H9 (cell line): ENCODE measurements around the gene AANAT. TPM values are rescaled to one million over a fixed set of nuclear protein-coding genes. Genes with fewer than 3 reads are reported as not detected.

ENCODE experiments used
- DNase-seq: peaks from one replicate; pipeline ENCODE4 v3.0.0-alpha.2; 2017
- H2AFZ ChIP-seq: one replicate; pipeline ENCODE4 v1.6.1; 2013; ENCODE audit warnings: mild to moderate bottlenecking, low read length, control low read depth, moderate library complexity
- H2AK5ac ChIP-seq: 2 replicates; pipeline ENCODE4 v1.6.1; 2013; ENCODE audit warnings: low read length, control low read depth, mixed read lengths; ENCODE audit not compliant: insufficient read length
- H2BK120ac ChIP-seq: one replicate; pipeline ENCODE4 v1.6.1; 2013; ENCODE audit warnings: low read depth, mild to moderate bottlenecking, low read length, control low read depth, inconsistent platforms; ENCODE audit not compliant: poor library complexity, severe bottlenecking
- H2BK12ac ChIP-seq: 2 replicates; pipeline ENCODE4 v1.6.1; 2013; ENCODE audit warnings: low read length, control low read depth, mixed read lengths, low read depth; ENCODE audit not compliant: insufficient read length
- H2BK15ac ChIP-seq: 2 replicates; pipeline ENCODE4 v1.6.1; 2013; ENCODE audit warnings: low read depth, low read length, control low read depth
- H2BK20ac ChIP-seq: one replicate; pipeline ENCODE4 v1.6.1; 2013; ENCODE audit warnings: low read depth, mild to moderate bottlenecking, low read length, control low read depth, inconsistent platforms; ENCODE audit not compliant: poor library complexity, severe bottlenecking
- H2BK5ac ChIP-seq: 2 replicates; pipeline ENCODE4 v1.6.1; 2013; ENCODE audit warnings: low read length, control low read depth, mixed read lengths; ENCODE audit not compliant: insufficient read length
- H3K14ac ChIP-seq: 2 replicates; pipeline ENCODE4 v1.6.1; 2013; ENCODE audit warnings: low read length, control low read depth; ENCODE audit not compliant: insufficient read depth
- H3K18ac ChIP-seq: 2 replicates; pipeline ENCODE4 v1.6.1; 2013; ENCODE audit warnings: low read depth, mild to moderate bottlenecking, mixed read lengths, low read length, control low read depth; ENCODE audit not compliant: insufficient read length
- H3K23ac ChIP-seq: 2 replicates; pipeline ENCODE4 v1.6.1; 2013; ENCODE audit warnings: low read length, control low read depth, mixed read lengths, low read depth; ENCODE audit not compliant: insufficient read length
- H3K23me2 ChIP-seq: 2 replicates; pipeline ENCODE4 v1.6.1; 2013; ENCODE audit warnings: low read depth, mild to moderate bottlenecking, mixed read lengths, low read length, control low read depth; ENCODE audit not compliant: insufficient read length, poor library complexity, severe bottlenecking
- H3K27ac ChIP-seq: 2 replicates; pipeline ENCODE4 v1.5.1; 2013; ENCODE audit warnings: low read length, control low read depth, mixed read lengths, low read depth; ENCODE audit not compliant: insufficient read length
- H3K27me3 ChIP-seq: 2 replicates; pipeline ENCODE4 v1.6.1; 2013; ENCODE audit warnings: low read length, control low read depth, inconsistent platforms; ENCODE audit not compliant: insufficient read depth
- H3K4ac ChIP-seq: 2 replicates; pipeline ENCODE4 v1.6.1; 2013; ENCODE audit warnings: low read depth, mild to moderate bottlenecking, control low read depth, inconsistent platforms, low read length, moderate library complexity
- H3K4me1 ChIP-seq: 2 replicates; pipeline ENCODE4 v1.6.1; 2013; ENCODE audit warnings: low read length, control low read depth, inconsistent platforms; ENCODE audit not compliant: insufficient read depth
- H3K4me2 ChIP-seq: 2 replicates; pipeline ENCODE4 v1.6.1; 2013; ENCODE audit warnings: low read length, control low read depth, mixed read lengths; ENCODE audit not compliant: insufficient read length, insufficient read depth
- H3K56ac ChIP-seq: 2 replicates; pipeline ENCODE4 v1.6.1; 2013; ENCODE audit warnings: low read depth, mild to moderate bottlenecking, mixed read lengths, low read length, control low read depth; ENCODE audit not compliant: insufficient read length
- H3K79me1 ChIP-seq: 2 replicates; pipeline ENCODE4 v1.6.1; 2013; ENCODE audit warnings: low read depth, mild to moderate bottlenecking, moderate library complexity, low read length, control low read depth, inconsistent platforms; ENCODE audit not compliant: insufficient read depth, poor library complexity, severe bottlenecking
- H3K79me2 ChIP-seq: 2 replicates; pipeline ENCODE4 v1.6.1; 2013; ENCODE audit warnings: low read length, control low read depth, inconsistent platforms; ENCODE audit not compliant: insufficient read depth
- H3K9ac ChIP-seq: 2 replicates; pipeline ENCODE4 v1.6.1; 2013; ENCODE audit warnings: low read length, control low read depth, mixed read lengths; ENCODE audit not compliant: insufficient read length; ENCODE audit errors: extremely low read depth
- H3K9me3 ChIP-seq: one replicate; pipeline ENCODE4 v1.6.1; 2013; ENCODE audit warnings: low read depth, low read length, inconsistent platforms; ENCODE audit not compliant: control insufficient read depth
- H3T11ph ChIP-seq: one replicate; pipeline ENCODE4 v1.6.1; 2013; ENCODE audit warnings: mild to moderate bottlenecking, low read length, control low read depth, inconsistent platforms
- H4K20me1 ChIP-seq: one replicate; pipeline ENCODE4 v1.6.1; 2013; ENCODE audit not compliant: control insufficient read depth, insufficient read length, insufficient read depth
- H4K5ac ChIP-seq: 2 replicates; pipeline ENCODE4 v1.6.1; 2013; ENCODE audit warnings: low read depth, mild to moderate bottlenecking, mixed read lengths, low read length, control low read depth; ENCODE audit not compliant: insufficient read length
- H4K8ac ChIP-seq: replicated peaks from 2 replicates; pipeline ENCODE4 v1.6.1; 2013; ENCODE audit warnings: low read length, control low read depth, mixed read lengths, low read depth; ENCODE audit not compliant: insufficient read length
- H4K91ac ChIP-seq: 2 replicates; pipeline ENCODE4 v1.6.1; 2013; ENCODE audit warnings: low read depth, mild to moderate bottlenecking, moderate library complexity, mixed read lengths, low read length, control low read depth; ENCODE audit not compliant: insufficient read length
- H3K27ac Mint-ChIP-seq, 3 experiments: 2 replicates in 2 of 3; 3 replicates in 1 of 3; pipeline ENCODE4 v1.8.0; 2020 to 2021; ENCODE audit warnings: mixed read lengths in 3 of 3, mild to moderate bottlenecking in 1 of 3, moderate library complexity in 1 of 3
- H3K27me3 Mint-ChIP-seq: 2 replicates; pipeline ENCODE4 v1.8.0; 2021; ENCODE audit warnings: low read depth, mild to moderate bottlenecking, moderate library complexity, mixed read lengths
- H3K36me3 Mint-ChIP-seq, 3 experiments: 2 replicates in 2 of 3; 3 replicates in 1 of 3; pipeline ENCODE4 v1.8.0; 2020 to 2021; ENCODE audit warnings: low read depth in 3 of 3, mixed read lengths in 3 of 3; ENCODE audit not compliant: insufficient read depth in 1 of 3
- H3K4me1 Mint-ChIP-seq, 2 experiments: 2 replicates each; pipeline ENCODE4 v1.8.0; 2020; ENCODE audit warnings: mixed read lengths in 2 of 2
- H3K4me3 Mint-ChIP-seq, 2 experiments: 2 replicates in 1 of 2; 3 replicates in 1 of 2; pipeline ENCODE4 v1.8.0; 2020 to 2021; ENCODE audit warnings: mild to moderate bottlenecking in 2 of 2, mixed read lengths in 2 of 2, moderate library complexity in 1 of 2
- H3K9me3 Mint-ChIP-seq, 2 experiments: 2 replicates in 1 of 2; 3 replicates in 1 of 2; pipeline ENCODE4 v1.8.0; 2020; ENCODE audit warnings: mild to moderate bottlenecking in 2 of 2, mixed read lengths in 2 of 2, moderate library complexity in 1 of 2
- CTCF ChIP-seq: fragments of 200-600 bp; sonication (generic); conservative IDR thresholded peaks from 3 replicates; pipeline ENCODE4 v1.8.0; 2021; ENCODE audit warnings: antibody characterized with exemption, mild to moderate bottlenecking
- WGBS: extraction: QIAGEN DNeasy Blood & Tissue Kit; methylation state at CpG from one replicate; pipeline ENCODE4 v1.1.7; 2013; ENCODE audit warnings: missing lambda C conversion rate, low lambda C conversion rate, mixed read lengths; ENCODE audit not compliant: insufficient read length; ENCODE audit errors: extremely low coverage; 5-methylcytosine and 5-hydroxymethylcytosine counted together
- total RNA-seq: library from RNA; stranded (reverse); gene quantifications from 2 replicates; pipeline ENCODE4 v1.2.1, GENCODE V29; 2021

The AANAT gene
- total RNA-seq, 1 experiment from 2014 or later: 0.55 TPM

GRCh38 chr17:76441686-76442340 lies 25.6 kb upstream of the AANAT start:
- no peak overlapping the region for H4K8ac ChIP-seq
- no peaks in the 10 kb centered on the region for H3K23me2 ChIP-seq
- H3K56ac ChIP-seq: no peak overlapping the region
- TF ChIP-seq CTCF: no peak
- H3K27ac ChIP-seq: no peak overlapping the region
- no peaks in the 10 kb centered on the region for H3K9me3 ChIP-seq
- no peak overlapping the region for H4K91ac ChIP-seq
- H3K9ac ChIP-seq: no peak overlapping the region
- no peak overlapping the region for H2AK5ac ChIP-seq
- H2BK5ac ChIP-seq: no peak overlapping the region
- peak overlapping the region in 1 of 2 experiments; percentile 53; a peak in 1 of 5 replicates for H3K4me3 Mint-ChIP-seq
- H3K4me1 Mint-ChIP-seq: peaks cover 73 to 82% of the 10 kb centered on the region in 2 experiments
- H3K9me3 Mint-ChIP-seq: no peaks in the 10 kb centered on the region; a peak in 1 of 5 replicates
- no peak overlapping the region for H3K14ac ChIP-seq
- H3T11ph ChIP-seq: no peak overlapping the region
- no peaks in the 10 kb centered on the region for H3K27me3 Mint-ChIP-seq
- peaks cover 37% of the 10 kb centered on the region; the same call in 1 of the 2 replicates for H3K79me2 ChIP-seq
- no peaks in the 10 kb centered on the region for H3K27me3 ChIP-seq
- no peak overlapping the region for H3K4ac ChIP-seq
- H2BK12ac ChIP-seq: no peak overlapping the region
- H2AFZ ChIP-seq: no peak overlapping the region
- no peak overlapping the region for H3K18ac ChIP-seq
- peak overlapping the region in 1 of 3 experiments; percentile 54; a peak in 1 of 7 replicates for H3K27ac Mint-ChIP-seq
- peaks cover 52% of the 10 kb centered on the region for H3K4me1 ChIP-seq
- H3K4me2 ChIP-seq: no peak overlapping the region
- no peaks in the 10 kb centered on the region for H4K20me1 ChIP-seq
- no CpG with 5 or more reads among the region's 13 CpGs for WGBS
- H2BK20ac ChIP-seq: no peak overlapping the region
- no peak overlapping the region for H2BK120ac ChIP-seq
- peaks cover 4% of the 10 kb centered on the region for H3K79me1 ChIP-seq
- H2BK15ac ChIP-seq: no peak overlapping the region
- peak; percentile 63 for DNase-seq
- H4K5ac ChIP-seq: no peak overlapping the region
- H3K36me3 Mint-ChIP-seq: peaks cover 0 to 4% (median 3%) of the 10 kb centered on the region in 3 experiments; a peak in 4 of 7 replicates
- H3K23ac ChIP-seq: no peak overlapping the region
